Measurements from ENCODE around the gene LOXHD1. TPM values are rescaled to one million over a fixed set of nuclear protein-coding genes. Genes with fewer than 3 reads are reported as not detected.

LOXHD1 gene
- total and polyA plus RNA-seq, 10 of the 15 experiments (the other 5 are each of a cell fraction or from before 2014, with no cell fraction given) = not detected

DNA sequence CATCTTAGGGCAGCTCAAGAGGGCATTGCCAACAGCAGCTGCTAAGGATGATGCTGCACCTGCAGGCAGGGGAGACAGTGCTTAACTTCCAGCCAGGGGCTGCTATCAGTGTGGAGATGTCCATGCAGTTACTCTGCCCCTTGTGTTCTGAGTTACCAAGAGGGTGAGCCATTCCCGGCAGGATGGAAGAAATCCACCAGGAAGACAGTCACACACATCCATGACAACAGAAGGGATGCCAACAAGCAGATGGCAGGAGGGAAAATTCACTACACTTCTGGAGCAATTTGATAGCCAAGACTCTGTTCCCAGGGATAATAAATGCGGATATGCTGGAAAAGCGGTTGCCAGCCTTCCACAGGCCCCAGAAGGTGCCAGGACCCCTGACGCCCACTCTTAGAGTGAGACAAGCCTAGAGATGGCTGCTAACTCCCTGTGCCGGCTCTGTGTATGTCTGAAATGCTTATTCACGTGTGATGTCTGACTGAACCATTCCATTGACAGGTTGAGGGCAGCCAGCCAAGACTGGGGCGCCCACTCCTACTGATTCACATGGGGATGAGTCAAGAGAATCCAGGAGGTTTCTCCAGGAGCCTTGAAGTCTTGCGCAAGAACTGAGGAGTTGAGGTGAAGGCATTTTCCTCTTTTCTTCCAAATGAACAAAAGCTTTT lies 24.5 kb downstream of the LOXHD1 start:
- in situ Hi-C loops (cut with MboI) (no loop called here), intact Hi-C loops (cut with micrococcal nuclease; ENCODE audit: unreplicated experiment) (no loop called here)
- Histone ChIP-seq H3K4me1 (ENCODE audit: control insufficient read depth, insufficient read depth, low read length) (no peaks in the 10 kb centered on the region), H3K79me2 (ENCODE audit: control insufficient read depth, insufficient read depth, low read length) (no peaks in the 10 kb centered on the region), H3K36me3 (ENCODE audit: control insufficient read depth in 2 of 2, insufficient read depth in 2 of 2, low read length in 1 of 2) (no peaks in the 10 kb centered on the region), H3K4me2 (ENCODE audit: control insufficient read depth, insufficient read depth) (no peak overlapping the region), H3K27me3 (replicated peaks in 1 of 2; ENCODE audit: control insufficient read depth in 2 of 2, insufficient read depth in 2 of 2, low read length in 1 of 2) (peaks cover 0 to 2% of the 10 kb centered on the region in 2 experiments; a peak in 1 of 4 replicates), H3K27ac (ENCODE audit: control insufficient read depth, insufficient read depth) (no peak overlapping the region), H4K20me1 (ENCODE audit: control insufficient read depth, insufficient read depth) (no peaks in the 10 kb centered on the region), H2AFZ (ENCODE audit: control insufficient read depth, low read depth, low read length) (no peak overlapping the region), H3K9me3 (replicated peaks; ENCODE audit: control insufficient read depth, insufficient read depth, low read length) (no peaks in the 10 kb centered on the region; the same call in 2 of the 3 replicates), H3K9ac (ENCODE audit: control insufficient read depth, insufficient read depth, low read length) (no peak overlapping the region), H3K4me3 (no peak overlapping the region)
- no peak for FAIRE-seq
- SMC1A ChIA-PET (ENCODE audit: uncharacterized antibody, unreplicated experiment) = no interaction called here
- RAD21 ChIA-PET (ENCODE audit: unreplicated experiment) = no interaction called here
- WGBS (ENCODE audit: insufficient coverage, insufficient replicate concordance, low lambda C conversion rate, missing lambda C conversion rate) = 32% methylated on average over 8 of the region's 8 CpGs
- POLR2A ChIA-PET = no interaction called here
- no TSS peak for BruUV-seq (replicated peaks)
- ATAC-seq = no peak
- CTCF ChIA-PET = no interaction called here
- TF ChIP-seq NR2C2 (IDR thresholded peaks at IDR 0.05; ENCODE audit: borderline replicate concordance, control insufficient read depth, insufficient read length, low read depth) (no peak), MYB (IDR thresholded peaks at IDR 0.05; ENCODE audit: borderline replicate concordance, low read depth, low read length) (no peak), NR2F1 (conservative IDR thresholded peaks at IDR 0.05) (no peak), CBX5 (IDR thresholded peaks at IDR 0.05; ENCODE audit: low read depth) (no peak)
- TF ChIP-seq, protein P1, sequence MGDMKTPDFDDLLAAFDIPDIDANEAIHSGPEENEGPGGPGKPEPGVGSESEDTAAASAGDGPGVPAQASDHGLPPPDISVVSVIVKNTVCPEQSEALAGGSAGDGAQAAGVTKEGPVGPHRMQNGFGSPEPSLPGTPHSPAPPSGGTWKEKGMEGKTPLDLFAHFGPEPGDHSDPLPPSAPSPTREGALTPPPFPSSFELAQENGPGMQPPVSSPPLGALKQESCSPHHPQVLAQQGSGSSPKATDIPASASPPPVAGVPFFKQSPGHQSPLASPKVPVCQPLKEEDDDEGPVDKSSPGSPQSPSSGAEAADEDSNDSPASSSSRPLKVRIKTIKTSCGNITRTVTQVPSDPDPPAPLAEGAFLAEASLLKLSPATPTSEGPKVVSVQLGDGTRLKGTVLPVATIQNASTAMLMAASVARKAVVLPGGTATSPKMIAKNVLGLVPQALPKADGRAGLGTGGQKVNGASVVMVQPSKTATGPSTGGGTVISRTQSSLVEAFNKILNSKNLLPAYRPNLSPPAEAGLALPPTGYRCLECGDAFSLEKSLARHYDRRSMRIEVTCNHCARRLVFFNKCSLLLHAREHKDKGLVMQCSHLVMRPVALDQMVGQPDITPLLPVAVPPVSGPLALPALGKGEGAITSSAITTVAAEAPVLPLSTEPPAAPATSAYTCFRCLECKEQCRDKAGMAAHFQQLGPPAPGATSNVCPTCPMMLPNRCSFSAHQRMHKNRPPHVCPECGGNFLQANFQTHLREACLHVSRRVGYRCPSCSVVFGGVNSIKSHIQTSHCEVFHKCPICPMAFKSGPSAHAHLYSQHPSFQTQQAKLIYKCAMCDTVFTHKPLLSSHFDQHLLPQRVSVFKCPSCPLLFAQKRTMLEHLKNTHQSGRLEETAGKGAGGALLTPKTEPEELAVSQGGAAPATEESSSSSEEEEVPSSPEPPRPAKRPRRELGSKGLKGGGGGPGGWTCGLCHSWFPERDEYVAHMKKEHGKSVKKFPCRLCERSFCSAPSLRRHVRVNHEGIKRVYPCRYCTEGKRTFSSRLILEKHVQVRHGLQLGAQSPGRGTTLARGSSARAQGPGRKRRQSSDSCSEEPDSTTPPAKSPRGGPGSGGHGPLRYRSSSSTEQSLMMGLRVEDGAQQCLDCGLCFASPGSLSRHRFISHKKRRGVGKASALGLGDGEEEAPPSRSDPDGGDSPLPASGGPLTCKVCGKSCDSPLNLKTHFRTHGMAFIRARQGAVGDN (IDR thresholded peaks at IDR 0.05) = no peak
- DNase-seq (ENCODE audit: low read depth, low spot score) = no peak

Measured in GM12878 (cell line).